ENCODE results near the gene DPRX. TPM values are rescaled to one million over a fixed set of nuclear protein-coding genes. Genes with fewer than 3 reads are reported as not detected.

DPRX gene
- total RNA-seq, 1 donor from 2014 or later = not detected

DNA sequence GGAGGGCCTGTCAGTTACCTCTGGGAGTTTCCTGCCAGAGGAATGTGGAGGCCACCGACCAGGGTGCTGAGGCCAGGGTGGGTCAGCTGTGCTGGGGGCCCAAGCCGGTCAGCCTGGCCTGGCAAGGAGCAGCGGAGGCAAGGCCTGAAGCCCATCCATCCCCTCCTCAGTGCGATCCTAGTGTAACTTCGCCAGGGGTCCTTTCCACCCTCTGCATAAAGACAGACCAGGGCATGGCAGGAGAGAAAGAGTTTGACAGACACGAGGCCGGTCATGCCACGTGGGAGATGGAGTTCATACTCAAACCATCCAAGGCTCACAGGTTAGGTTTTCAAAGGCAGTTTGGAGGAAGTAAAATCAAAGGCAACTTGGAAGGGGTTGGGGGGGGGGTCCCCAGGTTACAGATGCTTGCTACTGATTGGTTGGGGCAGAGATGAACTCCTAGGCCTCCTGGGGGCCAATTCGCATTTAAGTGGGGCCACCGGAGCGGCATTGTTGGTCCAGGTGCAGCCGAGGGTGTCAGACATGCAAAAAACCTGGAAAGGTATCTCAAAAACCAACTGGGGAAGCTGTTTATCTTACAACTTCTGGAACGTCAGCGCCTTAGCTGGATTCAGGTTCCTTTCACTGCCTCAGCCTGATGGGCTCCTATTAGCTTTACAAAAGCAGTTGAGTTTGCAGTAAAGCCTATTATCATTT is 36.8 kb upstream of the DPRX start:
- H3K36me3 ChIP-seq (ENCODE audit: insufficient read depth, low read length) = no peaks in the 10 kb centered on the region
- no peak overlapping the region for H2AFZ ChIP-seq (ENCODE audit: low read depth, low read length)
- no peaks in the 10 kb centered on the region for H3K79me2 ChIP-seq (ENCODE audit: insufficient read depth, low read length)
- no peak overlapping the region for H3K4me2 ChIP-seq (ENCODE audit: low read length)
- Mint-ChIP-seq H3K4me3 (ENCODE audit: unreplicated experiment) (no peak overlapping the region), H3K9me3 (ENCODE audit: unreplicated experiment) (no peaks in the 10 kb centered on the region), H3K36me3 (ENCODE audit: low read depth, unreplicated experiment) (no peaks in the 10 kb centered on the region), H3K27ac (ENCODE audit: unreplicated experiment) (no peak overlapping the region), H3K27me3 (ENCODE audit: low read depth, unreplicated experiment) (peaks cover 3% of the 10 kb centered on the region), H3K4me1 (ENCODE audit: low read depth, unreplicated experiment) (no peaks in the 10 kb centered on the region)
- no peaks in the 10 kb centered on the region for H3K4me1 ChIP-seq (ENCODE audit: insufficient read depth, low read length)
- no peaks in the 10 kb centered on the region for H3K9me3 ChIP-seq (ENCODE audit: insufficient read depth, low read depth, low read length)
- no peaks in the 10 kb centered on the region for H4K20me1 ChIP-seq (ENCODE audit: insufficient read depth, low read length)
- no peaks in the 10 kb centered on the region for H3K27me3 ChIP-seq (ENCODE audit: insufficient read depth, low read length)
- TF ChIP-seq CTCF (IDR thresholded peaks at IDR 0.05; ENCODE audit: insufficient read depth, low read depth, low read length) (no peak), EZH2 (IDR thresholded peaks at IDR 0.05; ENCODE audit: insufficient read depth, low read length) (no peak)
- no peak overlapping the region for H3K27ac ChIP-seq (ENCODE audit: low read depth, low read length)
- DNase-seq (ENCODE audit: low read depth) (no peak), FAIRE-seq (no peak)
- no peak overlapping the region for H3K4me3 ChIP-seq (ENCODE audit: insufficient read depth, low read depth, low read length)
- H3K9ac ChIP-seq (ENCODE audit: low read length) = no peak overlapping the region

GRCh38 chr19:53595510-53595867 is 36.3 kb upstream of the DPRX start:
- Histone ChIP-seq H3K4me1 (ENCODE audit: insufficient read depth, low read length) (no peaks in the 10 kb centered on the region), H3K79me2 (ENCODE audit: insufficient read depth, low read length) (no peaks in the 10 kb centered on the region), H4K20me1 (ENCODE audit: insufficient read depth, low read length) (no peaks in the 10 kb centered on the region), H3K4me2 (ENCODE audit: low read length) (no peak overlapping the region), H3K9ac (ENCODE audit: low read length) (no peak overlapping the region), H3K27ac (ENCODE audit: low read depth, low read length) (no peak overlapping the region), H3K36me3 (ENCODE audit: insufficient read depth, low read length) (no peaks in the 10 kb centered on the region), H3K4me3 (ENCODE audit: insufficient read depth, low read depth, low read length) (no peak overlapping the region), H3K9me3 (ENCODE audit: insufficient read depth, low read depth, low read length) (no peaks in the 10 kb centered on the region), H2AFZ (ENCODE audit: low read depth, low read length) (no peak overlapping the region), H3K27me3 (ENCODE audit: insufficient read depth, low read length) (no peaks in the 10 kb centered on the region)
- no peak overlapping the region for H3K27ac Mint-ChIP-seq (ENCODE audit: unreplicated experiment)
- H3K36me3 Mint-ChIP-seq (ENCODE audit: low read depth, unreplicated experiment) = no peaks in the 10 kb centered on the region
- H3K27me3 Mint-ChIP-seq (ENCODE audit: low read depth, unreplicated experiment) = peaks cover 3% of the 10 kb centered on the region
- no peaks in the 10 kb centered on the region for H3K4me1 Mint-ChIP-seq (ENCODE audit: low read depth, unreplicated experiment)
- H3K4me3 Mint-ChIP-seq (ENCODE audit: unreplicated experiment) = no peak overlapping the region
- no peaks in the 10 kb centered on the region for H3K9me3 Mint-ChIP-seq (ENCODE audit: unreplicated experiment)
- TF ChIP-seq CTCF (IDR thresholded peaks at IDR 0.05; ENCODE audit: insufficient read depth, low read depth, low read length) = no peak
- no peak for TF ChIP-seq EZH2 (IDR thresholded peaks at IDR 0.05; ENCODE audit: insufficient read depth, low read length)
- no peak for DNase-seq (ENCODE audit: low read depth)
- FAIRE-seq = no peak

DNA sequence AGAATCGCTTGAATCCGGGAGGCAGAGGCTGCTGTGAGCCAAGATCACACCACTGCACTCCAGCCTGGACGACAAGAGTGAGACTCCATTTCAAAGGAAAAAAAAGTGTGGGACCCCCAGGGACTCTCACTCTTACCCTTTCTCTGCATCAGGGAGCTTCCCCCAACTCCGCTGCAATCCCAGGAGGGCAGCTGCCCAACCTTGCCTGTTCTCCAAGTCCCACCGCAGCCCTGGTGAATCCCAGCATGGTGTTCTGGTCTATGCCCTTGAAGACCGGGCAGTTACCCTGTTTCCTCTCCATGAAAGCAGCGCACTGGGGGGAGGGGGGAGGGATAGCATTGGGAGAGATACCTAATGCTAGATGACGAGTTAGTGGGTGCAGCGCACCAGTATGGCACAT is 35.7 kb upstream of the DPRX start:
- no peaks in the 10 kb centered on the region for H3K9me3 ChIP-seq (ENCODE audit: insufficient read depth, low read depth, low read length)
- no peaks in the 10 kb centered on the region for H3K79me2 ChIP-seq (ENCODE audit: insufficient read depth, low read length)
- no peaks in the 10 kb centered on the region for H3K4me1 ChIP-seq (ENCODE audit: insufficient read depth, low read length)
- no peak for TF ChIP-seq EZH2 (IDR thresholded peaks at IDR 0.05; ENCODE audit: insufficient read depth, low read length)
- TF ChIP-seq CTCF (IDR thresholded peaks at IDR 0.05; ENCODE audit: insufficient read depth, low read depth, low read length) = no peak
- H3K36me3 ChIP-seq (ENCODE audit: insufficient read depth, low read length) = no peaks in the 10 kb centered on the region
- H3K4me3 Mint-ChIP-seq (ENCODE audit: unreplicated experiment) = no peak overlapping the region
- DNase-seq (ENCODE audit: low read depth) = no peak
- no peaks in the 10 kb centered on the region for H3K27me3 ChIP-seq (ENCODE audit: insufficient read depth, low read length)
- H3K4me1 Mint-ChIP-seq (ENCODE audit: low read depth, unreplicated experiment) = no peaks in the 10 kb centered on the region
- peaks cover 3% of the 10 kb centered on the region for H3K27me3 Mint-ChIP-seq (ENCODE audit: low read depth, unreplicated experiment)
- no peak overlapping the region for H2AFZ ChIP-seq (ENCODE audit: low read depth, low read length)
- FAIRE-seq = no peak
- no peak overlapping the region for H3K27ac Mint-ChIP-seq (ENCODE audit: unreplicated experiment)
- no peak overlapping the region for H3K9ac ChIP-seq (ENCODE audit: low read length)
- H3K4me2 ChIP-seq (ENCODE audit: low read length) = no peak overlapping the region
- no peaks in the 10 kb centered on the region for H3K9me3 Mint-ChIP-seq (ENCODE audit: unreplicated experiment)
- H3K27ac ChIP-seq (ENCODE audit: low read depth, low read length) = no peak overlapping the region
- no peaks in the 10 kb centered on the region for H4K20me1 ChIP-seq (ENCODE audit: insufficient read depth, low read length)
- H3K4me3 ChIP-seq (ENCODE audit: insufficient read depth, low read depth, low read length) = no peak overlapping the region
- H3K36me3 Mint-ChIP-seq (ENCODE audit: low read depth, unreplicated experiment) = no peaks in the 10 kb centered on the region

Data from astrocyte (in vitro differentiated cells and primary cell).